ENCODE results near the gene MCAM.

Gene MCAM

DNA sequence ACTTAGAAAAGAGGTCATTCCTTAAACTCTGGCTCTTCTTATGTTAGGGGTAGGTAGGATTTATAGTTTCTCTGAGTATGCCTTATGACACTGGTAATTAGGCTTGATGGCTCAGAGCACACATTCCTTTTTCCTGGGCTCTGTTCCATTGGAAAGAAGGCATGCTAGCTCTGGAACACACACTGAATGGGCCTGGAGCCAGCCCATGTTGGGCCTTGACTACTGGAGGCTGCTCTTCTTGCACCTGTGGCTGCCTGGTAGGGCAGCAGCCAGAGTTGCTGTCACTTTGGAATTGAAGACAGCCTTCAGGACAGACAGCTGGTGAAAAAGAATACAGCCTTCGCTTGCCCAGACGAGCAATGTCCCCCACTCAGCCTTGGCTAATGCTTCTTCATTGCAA, 18.2 kb downstream of the MCAM start:
- no peaks in the 10 kb centered on the region for H3K9me3 ChIP-seq (ENCODE audit: insufficient read depth, low read length, severe bottlenecking)
- H3K4me2 ChIP-seq (ENCODE audit: insufficient read depth, low read length): no peak overlapping the region
- H3K36me3 ChIP-seq (ENCODE audit: insufficient read depth, low read length): peaks cover 72% of the 10 kb centered on the region
- ATAC-seq (ENCODE audit: insufficient read depth, low read depth): no peak
- no peak for DNase-seq
- no peaks in the 10 kb centered on the region for H4K20me1 ChIP-seq (ENCODE audit: insufficient read depth, low read length)
- H3K27me3 ChIP-seq (ENCODE audit: insufficient read depth, low read length, poor library complexity): no peaks in the 10 kb centered on the region
- no peak overlapping the region for H3K27ac ChIP-seq (ENCODE audit: low read length)
- no peak overlapping the region for H3K4me3 ChIP-seq (ENCODE audit: low read depth in 1 of 2, low read length in 2 of 2)
- H2AFZ ChIP-seq (ENCODE audit: low read depth, low read length): no peak overlapping the region
- no peak overlapping the region for H3K9ac ChIP-seq (ENCODE audit: low read depth, low read length)
- no peaks in the 10 kb centered on the region for H3K79me2 ChIP-seq (ENCODE audit: insufficient read depth, low read length)
- TF ChIP-seq, protein P1, sequence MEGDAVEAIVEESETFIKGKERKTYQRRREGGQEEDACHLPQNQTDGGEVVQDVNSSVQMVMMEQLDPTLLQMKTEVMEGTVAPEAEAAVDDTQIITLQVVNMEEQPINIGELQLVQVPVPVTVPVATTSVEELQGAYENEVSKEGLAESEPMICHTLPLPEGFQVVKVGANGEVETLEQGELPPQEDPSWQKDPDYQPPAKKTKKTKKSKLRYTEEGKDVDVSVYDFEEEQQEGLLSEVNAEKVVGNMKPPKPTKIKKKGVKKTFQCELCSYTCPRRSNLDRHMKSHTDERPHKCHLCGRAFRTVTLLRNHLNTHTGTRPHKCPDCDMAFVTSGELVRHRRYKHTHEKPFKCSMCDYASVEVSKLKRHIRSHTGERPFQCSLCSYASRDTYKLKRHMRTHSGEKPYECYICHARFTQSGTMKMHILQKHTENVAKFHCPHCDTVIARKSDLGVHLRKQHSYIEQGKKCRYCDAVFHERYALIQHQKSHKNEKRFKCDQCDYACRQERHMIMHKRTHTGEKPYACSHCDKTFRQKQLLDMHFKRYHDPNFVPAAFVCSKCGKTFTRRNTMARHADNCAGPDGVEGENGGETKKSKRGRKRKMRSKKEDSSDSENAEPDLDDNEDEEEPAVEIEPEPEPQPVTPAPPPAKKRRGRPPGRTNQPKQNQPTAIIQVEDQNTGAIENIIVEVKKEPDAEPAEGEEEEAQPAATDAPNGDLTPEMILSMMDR (IDR thresholded peaks at IDR 0.05; ENCODE audit: borderline replicate concordance, extremely low read depth, low read length, poor library complexity, severe bottlenecking): no peak
- no peak for TF ChIP-seq EZH2 (IDR thresholded peaks at IDR 0.05; ENCODE audit: borderline replicate concordance, low read depth, low read length, severe bottlenecking)
- H3K4me1 ChIP-seq (ENCODE audit: insufficient read depth, low read length): no peaks in the 10 kb centered on the region

DNA sequence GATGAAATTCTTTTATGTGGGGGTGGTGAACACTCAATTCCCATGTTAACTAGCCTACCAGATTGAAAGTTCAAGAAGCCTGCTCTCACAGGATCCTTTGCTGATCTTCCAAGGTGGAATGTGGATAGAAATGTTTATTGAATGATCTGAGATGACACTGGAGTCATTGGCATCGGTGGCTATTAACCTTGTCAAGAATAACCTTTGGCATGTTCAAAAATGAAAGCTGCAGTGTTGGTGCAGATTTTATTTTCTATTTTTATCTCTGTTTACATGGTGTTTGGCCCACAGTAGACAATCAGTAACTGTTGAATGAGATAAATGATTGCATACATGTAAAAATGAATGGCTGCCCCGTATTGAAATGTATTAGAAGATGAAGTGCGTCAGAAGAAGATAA, 19.0 kb downstream of the MCAM start:
- H3K9me3 ChIP-seq (ENCODE audit: insufficient read depth, low read length, severe bottlenecking): no peaks in the 10 kb centered on the region
- no peak for ATAC-seq (ENCODE audit: insufficient read depth, low read depth)
- TF ChIP-seq, protein P1 (IDR thresholded peaks at IDR 0.05; ENCODE audit: borderline replicate concordance, extremely low read depth, low read length, poor library complexity, severe bottlenecking): no peak
- TF ChIP-seq EZH2 (IDR thresholded peaks at IDR 0.05; ENCODE audit: borderline replicate concordance, low read depth, low read length, severe bottlenecking): no peak
- H3K27me3 ChIP-seq (ENCODE audit: insufficient read depth, low read length, poor library complexity): no peaks in the 10 kb centered on the region
- H3K79me2 ChIP-seq (ENCODE audit: insufficient read depth, low read length): no peaks in the 10 kb centered on the region
- DNase-seq: no peak
- no peak overlapping the region for H3K4me3 ChIP-seq (ENCODE audit: low read depth in 1 of 2, low read length in 2 of 2)
- H3K9ac ChIP-seq (ENCODE audit: low read depth, low read length): no peak overlapping the region
- H3K27ac ChIP-seq (ENCODE audit: low read length): no peak overlapping the region
- no peak overlapping the region for H2AFZ ChIP-seq (ENCODE audit: low read depth, low read length)
- no peaks in the 10 kb centered on the region for H3K4me1 ChIP-seq (ENCODE audit: insufficient read depth, low read length)
- peaks cover 64% of the 10 kb centered on the region for H3K36me3 ChIP-seq (ENCODE audit: insufficient read depth, low read length)
- H3K4me2 ChIP-seq (ENCODE audit: insufficient read depth, low read length): no peak overlapping the region
- H4K20me1 ChIP-seq (ENCODE audit: insufficient read depth, low read length): no peaks in the 10 kb centered on the region

DNA sequence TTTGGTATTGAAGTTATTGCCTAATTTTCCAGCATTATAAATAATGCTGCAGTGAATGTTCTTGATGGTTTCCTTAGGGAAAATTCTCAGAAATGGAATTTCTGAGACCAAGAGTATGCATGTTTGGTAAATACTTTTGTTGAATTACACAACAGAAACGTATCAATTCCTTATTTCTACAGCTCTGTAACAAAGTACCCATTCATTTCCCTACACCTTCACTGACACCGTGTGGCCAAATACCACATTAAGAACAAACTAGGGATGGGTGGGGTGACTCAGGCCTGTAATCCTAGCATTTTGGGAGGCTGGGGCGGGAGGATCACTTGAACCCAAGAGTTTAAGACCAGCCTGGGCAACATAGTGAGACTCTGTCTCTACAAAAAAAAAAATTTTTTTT, 21.8 kb downstream of the MCAM start:
- TF ChIP-seq, protein P1 (IDR thresholded peaks at IDR 0.05; ENCODE audit: borderline replicate concordance, extremely low read depth, low read length, poor library complexity, severe bottlenecking): peak; percentile 13
- TF ChIP-seq EZH2 (IDR thresholded peaks at IDR 0.05; ENCODE audit: borderline replicate concordance, low read depth, low read length, severe bottlenecking): no peak
- Histone ChIP-seq H3K4me2 (ENCODE audit: insufficient read depth, low read length) (no peak overlapping the region), H3K36me3 (ENCODE audit: insufficient read depth, low read length) (peaks cover 50% of the 10 kb centered on the region)

DNA sequence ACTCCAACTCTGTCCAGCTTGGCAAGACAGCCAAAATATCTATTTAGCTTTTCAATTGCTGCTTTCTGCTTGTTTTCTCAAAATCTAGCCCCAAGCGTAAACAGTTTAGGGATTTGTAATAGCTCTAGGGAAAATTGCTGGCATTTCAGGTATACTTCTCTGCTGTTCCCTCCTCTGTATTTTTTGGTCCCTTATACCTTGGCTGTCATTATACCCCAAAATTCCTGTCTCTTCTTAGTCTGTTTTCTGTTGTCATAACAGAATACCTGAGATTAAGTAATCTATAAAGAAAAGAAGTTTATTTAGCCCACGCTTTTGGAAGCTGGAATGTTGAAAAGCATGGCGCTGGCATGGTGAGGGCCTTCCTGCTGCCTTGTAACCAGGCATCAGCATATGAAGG, 23.5 kb downstream of the MCAM start:
- H3K27me3 ChIP-seq (ENCODE audit: insufficient read depth, low read length, poor library complexity): no peaks in the 10 kb centered on the region
- H3K9ac ChIP-seq (ENCODE audit: low read depth, low read length): no peak overlapping the region
- ATAC-seq (ENCODE audit: insufficient read depth, low read depth) (no peak), DNase-seq (no peak)
- no peak overlapping the region for H2AFZ ChIP-seq (ENCODE audit: low read depth, low read length)
- no peak overlapping the region for H3K4me2 ChIP-seq (ENCODE audit: insufficient read depth, low read length)
- no peaks in the 10 kb centered on the region for H3K79me2 ChIP-seq (ENCODE audit: insufficient read depth, low read length)
- no peaks in the 10 kb centered on the region for H4K20me1 ChIP-seq (ENCODE audit: insufficient read depth, low read length)
- H3K4me3 ChIP-seq (ENCODE audit: low read depth in 1 of 2, low read length in 2 of 2): no peak overlapping the region
- TF ChIP-seq, protein P1 (IDR thresholded peaks at IDR 0.05; ENCODE audit: borderline replicate concordance, extremely low read depth, low read length, poor library complexity, severe bottlenecking): no peak
- TF ChIP-seq EZH2 (IDR thresholded peaks at IDR 0.05; ENCODE audit: borderline replicate concordance, low read depth, low read length, severe bottlenecking): no peak
- H3K27ac ChIP-seq (ENCODE audit: low read length): no peak overlapping the region
- H3K4me1 ChIP-seq (ENCODE audit: insufficient read depth, low read length): no peaks in the 10 kb centered on the region
- H3K36me3 ChIP-seq (ENCODE audit: insufficient read depth, low read length): peaks cover 50% of the 10 kb centered on the region
- peaks cover 7% of the 10 kb centered on the region for H3K9me3 ChIP-seq (ENCODE audit: insufficient read depth, low read length, severe bottlenecking)

More for the DNA sequence above, 21.8 kb downstream of the MCAM start:
- Histone ChIP-seq H2AFZ (ENCODE audit: low read depth, low read length) (no peak overlapping the region), H3K9ac (ENCODE audit: low read depth, low read length) (no peak overlapping the region), H3K79me2 (ENCODE audit: insufficient read depth, low read length) (no peaks in the 10 kb centered on the region), H3K4me1 (ENCODE audit: insufficient read depth, low read length) (no peaks in the 10 kb centered on the region), H3K27ac (ENCODE audit: low read length) (no peak overlapping the region), H3K27me3 (ENCODE audit: insufficient read depth, low read length, poor library complexity) (no peaks in the 10 kb centered on the region), H3K4me3 (ENCODE audit: low read depth in 1 of 2, low read length in 2 of 2) (no peak overlapping the region), H4K20me1 (ENCODE audit: insufficient read depth, low read length) (no peaks in the 10 kb centered on the region), H3K9me3 (ENCODE audit: insufficient read depth, low read length, severe bottlenecking) (peaks cover 4% of the 10 kb centered on the region)
- DNase-seq (no peak), ATAC-seq (ENCODE audit: insufficient read depth, low read depth) (no peak)
